ENCODE measurements around the gene CEP78.
"Not testable (repeated sequence)": the region's sequence is repeated elsewhere in the genome, so short reads cannot be mapped to it uniquely, and the experiment has no call there.

The CEP78 gene, protein sequence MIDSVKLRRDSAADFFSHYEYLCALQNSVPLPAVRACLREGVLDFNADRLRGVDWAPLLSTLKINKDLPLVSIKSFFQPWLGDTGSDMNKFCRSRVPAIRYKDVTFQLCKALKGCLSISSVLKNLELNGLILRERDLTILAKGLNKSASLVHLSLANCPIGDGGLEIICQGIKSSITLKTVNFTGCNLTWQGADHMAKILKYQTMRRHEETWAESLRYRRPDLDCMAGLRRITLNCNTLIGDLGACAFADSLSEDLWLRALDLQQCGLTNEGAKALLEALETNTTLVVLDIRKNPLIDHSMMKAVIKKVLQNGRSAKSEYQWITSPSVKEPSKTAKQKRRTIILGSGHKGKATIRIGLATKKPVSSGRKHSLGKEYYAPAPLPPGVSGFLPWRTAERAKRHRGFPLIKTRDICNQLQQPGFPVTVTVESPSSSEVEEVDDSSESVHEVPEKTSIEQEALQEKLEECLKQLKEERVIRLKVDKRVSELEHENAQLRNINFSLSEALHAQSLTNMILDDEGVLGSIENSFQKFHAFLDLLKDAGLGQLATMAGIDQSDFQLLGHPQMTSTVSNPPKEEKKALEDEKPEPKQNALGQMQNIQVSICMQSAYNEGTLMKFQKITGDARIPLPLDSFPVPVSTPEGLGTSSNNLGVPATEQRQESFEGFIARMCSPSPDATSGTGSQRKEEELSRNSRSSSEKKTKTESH

GRCh38 chr9:78235762-78236550, at the start of gene CEP78:
CEP78 (plus strand) TSS chr9:78236075; CDS start chr9:78236351, 276 bp downstream.
- DNase-seq = peak; percentile 70 to 72 (median 71)

DNA sequence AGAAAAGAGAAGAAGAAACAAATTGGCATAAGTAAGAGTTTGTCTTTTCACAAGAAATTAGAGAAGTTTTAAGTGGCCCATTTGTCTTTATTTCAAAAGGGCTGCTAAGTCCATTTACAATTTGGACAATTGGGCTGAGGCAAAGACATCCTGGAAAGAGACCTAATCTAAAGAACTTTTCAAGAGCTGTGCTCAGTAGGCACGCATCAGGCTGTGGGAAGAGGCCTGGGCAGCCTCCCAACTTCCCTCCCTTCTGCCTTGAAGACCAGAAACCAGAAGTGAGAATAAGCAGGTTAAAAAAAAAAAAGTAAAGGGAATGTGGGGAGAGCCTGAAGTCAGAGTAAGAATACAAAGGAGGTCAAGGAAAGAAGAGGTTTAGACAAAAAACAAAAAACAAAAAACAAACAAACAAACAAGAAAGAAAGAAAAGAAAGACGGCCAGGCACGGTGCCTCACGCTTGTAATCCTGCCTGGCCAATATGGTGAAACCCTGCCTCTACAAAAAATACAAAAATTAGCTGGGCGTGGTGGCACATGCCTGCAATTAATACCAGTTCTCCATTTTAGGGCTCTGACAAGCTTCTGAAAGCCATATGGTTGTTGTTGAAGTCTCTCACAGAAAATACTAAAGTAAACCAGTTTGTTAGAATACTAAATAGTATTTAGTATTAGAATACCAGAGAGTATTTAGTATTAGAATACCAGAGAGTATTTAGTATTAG, 48.0 kb upstream of the CEP78 start:
- DNase-seq = no peak

- DNase-seq = no peak
Observed at GRCh38 chr9:78188594-78188993, 47.3 kb upstream of the CEP78 start.

GRCh38 chr9:78189001-78189400, 46.9 kb upstream of the CEP78 start:
- DNase-seq = no peak

- DNase-seq = no peak
Observed at GRCh38 chr9:78189461-78189860, 46.4 kb upstream of the CEP78 start.

DNA sequence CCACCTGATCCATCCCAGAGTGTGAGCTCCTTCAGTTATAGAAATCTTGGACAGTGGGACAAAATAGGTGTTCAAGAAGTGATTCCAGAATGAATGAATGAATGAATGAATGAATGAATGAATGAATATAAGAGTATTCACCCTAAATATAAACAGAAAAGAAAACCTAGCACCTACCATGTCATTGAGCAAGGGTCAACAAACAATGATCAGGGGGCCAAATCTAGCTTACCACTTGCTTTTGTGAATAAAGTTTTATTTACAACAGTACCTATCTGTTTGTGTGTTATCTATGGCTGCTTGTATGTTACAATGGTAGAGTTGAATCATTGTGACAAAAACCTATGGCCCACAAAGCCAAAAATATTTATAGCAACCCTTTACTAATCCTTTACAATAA, 43.9 kb upstream of the CEP78 start:
- DNase-seq = no peak

DNA sequence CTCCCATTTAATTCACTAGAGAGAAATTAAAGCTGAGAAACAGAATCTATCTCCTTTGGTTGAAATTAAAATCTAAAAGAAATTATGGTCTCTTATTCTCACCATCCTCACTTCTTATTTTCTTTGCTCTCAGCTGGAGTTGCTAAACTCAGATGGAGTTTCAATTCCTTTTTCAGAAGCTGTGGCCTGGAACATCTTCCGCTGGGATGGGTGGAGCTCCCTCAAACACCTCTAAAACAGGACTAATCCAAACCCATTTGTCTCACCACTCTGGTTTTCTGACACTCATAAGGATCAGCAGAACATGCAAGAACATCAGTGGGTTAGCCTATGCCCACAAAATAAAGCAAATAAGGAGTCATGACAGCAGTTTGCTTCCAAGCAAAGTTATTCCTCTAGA, 39.6 kb upstream of the CEP78 start:
- DNase-seq = no peak

- DNase-seq = peak in 2 of 4 experiments; percentile 12 to 48
Observed at GRCh38 chr9:78201158-78201777, 34.6 kb upstream of the CEP78 start.

GRCh38 chr9:78207319-78207718, 28.6 kb upstream of the CEP78 start:
- no peak for DNase-seq

GRCh38 chr9:78207901-78208300, 28.0 kb upstream of the CEP78 start:
- DNase-seq = no peak

- DNase-seq = no peak
Observed at GRCh38 chr9:78209127-78209526, 26.7 kb upstream of the CEP78 start.

GRCh38 chr9:78210841-78211301, 25.0 kb upstream of the CEP78 start:
- DNase-seq = no peak

- DNase-seq = no peak
Observed at GRCh38 chr9:78212868-78213267, 23.0 kb upstream of the CEP78 start.

- no peak for DNase-seq
Observed at GRCh38 chr9:78213712-78214111, 22.2 kb upstream of the CEP78 start.

DNA sequence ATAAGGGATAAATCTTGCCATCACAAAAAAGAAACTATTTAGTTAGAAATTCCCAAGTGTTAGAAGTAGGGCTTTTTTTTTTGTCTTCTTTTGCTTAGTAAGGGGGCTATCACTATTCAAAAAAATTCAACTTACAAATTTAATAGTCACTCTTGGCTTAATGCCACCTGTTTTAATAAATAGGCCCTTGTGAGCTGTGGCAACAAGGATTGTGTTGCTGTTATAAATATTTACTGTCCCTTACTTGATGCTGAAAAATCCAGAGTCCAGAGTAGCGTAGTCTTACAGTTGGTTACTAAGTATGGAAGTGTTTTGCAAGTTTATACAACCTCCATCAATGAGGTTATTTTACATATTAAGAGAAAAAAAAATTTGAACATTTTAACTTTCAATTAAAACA, 21.4 kb upstream of the CEP78 start:
- DNase-seq = no peak

DNA sequence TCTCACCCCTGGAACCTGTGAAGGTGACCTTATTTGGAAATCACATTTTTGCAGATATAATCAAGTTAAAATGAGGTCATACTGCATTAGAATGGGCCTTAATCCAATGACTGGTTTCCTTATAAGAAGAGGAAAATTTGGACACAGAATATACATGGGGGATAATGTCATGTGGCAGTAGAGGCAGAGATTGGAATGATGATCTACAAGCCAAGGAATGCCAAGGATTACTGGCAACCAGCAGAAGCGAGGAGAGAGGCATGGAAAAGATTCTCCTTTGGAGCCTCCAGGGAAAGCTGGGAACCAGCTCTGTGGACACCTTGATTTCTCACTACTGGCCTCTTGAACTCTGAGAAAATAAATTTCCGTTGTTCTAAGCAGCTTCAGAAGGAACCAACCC, 20.2 kb upstream of the CEP78 start:
- DNase-seq = no peak

- DNase-seq = no peak
Observed at GRCh38 chr9:78218890-78219289, 17.0 kb upstream of the CEP78 start.

DNA sequence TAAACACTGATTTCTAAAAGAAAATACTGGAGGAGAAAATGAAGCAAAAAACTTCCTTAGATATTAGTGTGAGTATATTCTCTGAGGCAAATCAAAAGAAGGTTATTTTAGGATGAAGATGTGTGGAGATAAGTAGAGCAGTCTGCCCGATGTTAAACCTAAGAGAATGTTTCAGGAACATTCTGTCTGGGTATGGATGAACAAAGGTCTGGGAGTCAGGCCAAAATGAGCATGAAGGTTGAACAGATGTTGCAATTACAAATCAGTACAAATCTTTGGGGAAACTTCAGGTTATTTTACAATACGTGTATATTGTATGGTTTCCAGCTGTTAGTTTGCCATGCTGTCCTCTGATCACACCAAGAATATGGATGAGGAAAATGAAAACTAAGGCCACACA, 14.4 kb upstream of the CEP78 start:
- no peak for DNase-seq

- not testable (repeated sequence) for DNase-seq
Observed at GRCh38 chr9:78221841-78222240, 14.0 kb upstream of the CEP78 start.

- no peak for DNase-seq
Observed at GRCh38 chr9:78230761-78231160, 5.1 kb upstream of the CEP78 start.

DNA sequence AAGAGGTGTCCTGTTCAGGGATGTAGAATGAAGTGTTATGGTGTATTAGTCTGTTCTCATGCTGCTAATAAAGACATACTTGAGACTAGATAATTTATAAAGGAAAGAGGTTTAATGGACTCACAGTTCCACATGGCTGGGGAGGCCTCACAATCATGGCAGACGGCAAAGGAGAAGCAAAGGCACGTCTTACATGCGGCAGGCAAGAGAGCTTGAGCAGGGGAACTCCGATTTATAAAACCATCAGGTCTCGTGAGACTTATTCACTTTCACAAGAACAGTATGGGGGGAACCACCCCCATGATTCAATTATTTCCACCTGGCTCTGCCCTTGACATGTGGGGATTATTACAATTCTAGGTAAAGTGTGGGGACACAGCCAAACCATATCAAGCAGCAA, 3.4 kb upstream of the CEP78 start:
- not testable (repeated sequence) for DNase-seq

GRCh38 chr9:78234810-78235209, 1.1 kb upstream of the CEP78 start:
- no peak for DNase-seq

Data from activated CD4-positive, CD25-positive, alpha-beta regulatory T cell (primary cell).